Measurements from ENCODE around the gene ATOH1. TPM values are rescaled to one million over a fixed set of nuclear protein-coding genes. Genes with fewer than 3 reads are reported as not detected.

Gene ATOH1
- total RNA-seq, 2 experiments from 2014 or later, result not detected

- Mint-ChIP-seq H3K4me3 (no peak overlapping the region), H3K4me1 (no peaks in the 10 kb centered on the region), H3K36me3 (ENCODE audit: low read depth) (no peaks in the 10 kb centered on the region), H3K27ac (no peak overlapping the region), H3K9me3 (no peaks in the 10 kb centered on the region), H3K27me3 (no peaks in the 10 kb centered on the region)
- ChIA-PET CTCF (no interaction called here), POLR2A (no interaction called here)
- DNase-seq, result no peak
Measured at GRCh38 chr4:93852680-93853079, 24.1 kb downstream of the ATOH1 start.

- CTCF ChIA-PET, result no interaction called here
- H3K27me3 Mint-ChIP-seq, result no peaks in the 10 kb centered on the region
- no peaks in the 10 kb centered on the region for H3K36me3 Mint-ChIP-seq (ENCODE audit: low read depth)
- no peaks in the 10 kb centered on the region for H3K4me1 Mint-ChIP-seq
- no peak overlapping the region for H3K27ac Mint-ChIP-seq
- H3K4me3 Mint-ChIP-seq, result no peak overlapping the region
- POLR2A ChIA-PET, result no interaction called here
- H3K9me3 Mint-ChIP-seq, result no peaks in the 10 kb centered on the region
- no peak for DNase-seq
Measured at GRCh38 chr4:93855926-93856325, 27.4 kb downstream of the ATOH1 start.

- no peaks in the 10 kb centered on the region for H3K27me3 Mint-ChIP-seq
- no peaks in the 10 kb centered on the region for H3K36me3 Mint-ChIP-seq (ENCODE audit: low read depth)
- CTCF ChIA-PET, result no interaction called here
- H3K4me3 Mint-ChIP-seq, result no peak overlapping the region
- no peaks in the 10 kb centered on the region for H3K9me3 Mint-ChIP-seq
- POLR2A ChIA-PET, result no interaction called here
- DNase-seq, result no peak
- no peaks in the 10 kb centered on the region for H3K4me1 Mint-ChIP-seq
- H3K27ac Mint-ChIP-seq, result no peak overlapping the region
Measured at GRCh38 chr4:93865650-93866049, 37.1 kb downstream of the ATOH1 start.

GRCh38 chr4:93867416-93868001 lies 39.0 kb downstream of the ATOH1 start:
- Mint-ChIP-seq H3K27ac (no peak overlapping the region), H3K36me3 (ENCODE audit: low read depth) (no peaks in the 10 kb centered on the region), H3K4me1 (no peaks in the 10 kb centered on the region), H3K4me3 (no peak overlapping the region), H3K9me3 (no peaks in the 10 kb centered on the region), H3K27me3 (no peaks in the 10 kb centered on the region)
- no peak for DNase-seq
- POLR2A ChIA-PET, result no interaction called here
- CTCF ChIA-PET, result no interaction called here

- H3K27me3 Mint-ChIP-seq, result no peaks in the 10 kb centered on the region
- CTCF ChIA-PET, result no interaction called here
- H3K4me3 Mint-ChIP-seq, result no peak overlapping the region
- H3K36me3 Mint-ChIP-seq (ENCODE audit: low read depth), result no peaks in the 10 kb centered on the region
- POLR2A ChIA-PET, result no interaction called here
- no peak for DNase-seq
- H3K27ac Mint-ChIP-seq, result no peak overlapping the region
- H3K9me3 Mint-ChIP-seq, result no peaks in the 10 kb centered on the region
- H3K4me1 Mint-ChIP-seq, result no peaks in the 10 kb centered on the region
Measured at GRCh38 chr4:93870876-93871458, 42.4 kb downstream of the ATOH1 start.

- Mint-ChIP-seq H3K36me3 (ENCODE audit: low read depth) (no peaks in the 10 kb centered on the region), H3K27me3 (no peaks in the 10 kb centered on the region), H3K27ac (no peak overlapping the region), H3K9me3 (no peaks in the 10 kb centered on the region), H3K4me3 (no peak overlapping the region), H3K4me1 (no peaks in the 10 kb centered on the region)
- CTCF ChIA-PET, result no interaction called here
- no peak for DNase-seq
- POLR2A ChIA-PET, result no interaction called here
Measured at GRCh38 chr4:93876754-93877153, 48.2 kb downstream of the ATOH1 start.

- H3K27me3 Mint-ChIP-seq, result no peaks in the 10 kb centered on the region
- no peak overlapping the region for H3K4me3 Mint-ChIP-seq
- no peak overlapping the region for H3K27ac Mint-ChIP-seq
- ChIA-PET POLR2A (no interaction called here), CTCF (no interaction called here)
- DNase-seq, result no peak
- H3K4me1 Mint-ChIP-seq, result no peaks in the 10 kb centered on the region
- H3K36me3 Mint-ChIP-seq (ENCODE audit: low read depth), result no peaks in the 10 kb centered on the region
- no peaks in the 10 kb centered on the region for H3K9me3 Mint-ChIP-seq
Measured at GRCh38 chr4:93878566-93878965, 50.0 kb downstream of the ATOH1 start.

- H3K4me3 Mint-ChIP-seq, result no peak overlapping the region
- no peak for DNase-seq
- no peaks in the 10 kb centered on the region for H3K27me3 Mint-ChIP-seq
- H3K9me3 Mint-ChIP-seq, result no peaks in the 10 kb centered on the region
- ChIA-PET POLR2A (no interaction called here), CTCF (interaction anchor here (0.6 kb wide), 1 partner anchor 263 kb away, joined by 3 read pairs; no protein-coding TSS in a partner anchor)
- H3K36me3 Mint-ChIP-seq (ENCODE audit: low read depth), result no peaks in the 10 kb centered on the region
- no peak overlapping the region for H3K27ac Mint-ChIP-seq
- H3K4me1 Mint-ChIP-seq, result no peaks in the 10 kb centered on the region
Measured at GRCh38 chr4:93879919-93880318, 51.4 kb downstream of the ATOH1 start.
